ENCODE data around the gene COL7A1. TPM values are rescaled to one million over a fixed set of nuclear protein-coding genes. Genes with fewer than 3 reads are reported as not detected.

COL7A1 gene
- total and polyA plus RNA-seq, 2 of the 8 experiments (the other 6 are each of a cell fraction or from before 2014, with no cell fraction given): 10.7 to 13.9 TPM

DNA sequence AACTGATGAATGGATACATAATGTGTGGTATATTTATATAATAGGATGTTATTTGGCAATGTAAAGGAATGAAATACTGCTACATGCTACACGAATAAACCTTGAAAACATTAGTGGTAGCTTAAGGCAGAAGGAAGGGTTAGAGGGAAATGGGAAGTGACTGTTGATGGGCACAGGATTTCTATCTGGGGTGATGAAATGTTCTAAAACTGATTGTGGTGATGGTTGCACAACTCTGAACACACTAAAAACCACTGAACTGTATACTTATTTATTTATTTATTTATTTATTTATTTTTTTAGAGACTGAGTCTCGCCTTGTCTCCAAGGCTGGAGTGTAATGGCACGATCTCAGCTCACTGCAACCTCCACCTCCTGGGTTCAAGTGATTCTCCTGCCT lies 66.4 kb downstream of the COL7A1 start (continued):
- TF ChIP-seq, protein P1, sequence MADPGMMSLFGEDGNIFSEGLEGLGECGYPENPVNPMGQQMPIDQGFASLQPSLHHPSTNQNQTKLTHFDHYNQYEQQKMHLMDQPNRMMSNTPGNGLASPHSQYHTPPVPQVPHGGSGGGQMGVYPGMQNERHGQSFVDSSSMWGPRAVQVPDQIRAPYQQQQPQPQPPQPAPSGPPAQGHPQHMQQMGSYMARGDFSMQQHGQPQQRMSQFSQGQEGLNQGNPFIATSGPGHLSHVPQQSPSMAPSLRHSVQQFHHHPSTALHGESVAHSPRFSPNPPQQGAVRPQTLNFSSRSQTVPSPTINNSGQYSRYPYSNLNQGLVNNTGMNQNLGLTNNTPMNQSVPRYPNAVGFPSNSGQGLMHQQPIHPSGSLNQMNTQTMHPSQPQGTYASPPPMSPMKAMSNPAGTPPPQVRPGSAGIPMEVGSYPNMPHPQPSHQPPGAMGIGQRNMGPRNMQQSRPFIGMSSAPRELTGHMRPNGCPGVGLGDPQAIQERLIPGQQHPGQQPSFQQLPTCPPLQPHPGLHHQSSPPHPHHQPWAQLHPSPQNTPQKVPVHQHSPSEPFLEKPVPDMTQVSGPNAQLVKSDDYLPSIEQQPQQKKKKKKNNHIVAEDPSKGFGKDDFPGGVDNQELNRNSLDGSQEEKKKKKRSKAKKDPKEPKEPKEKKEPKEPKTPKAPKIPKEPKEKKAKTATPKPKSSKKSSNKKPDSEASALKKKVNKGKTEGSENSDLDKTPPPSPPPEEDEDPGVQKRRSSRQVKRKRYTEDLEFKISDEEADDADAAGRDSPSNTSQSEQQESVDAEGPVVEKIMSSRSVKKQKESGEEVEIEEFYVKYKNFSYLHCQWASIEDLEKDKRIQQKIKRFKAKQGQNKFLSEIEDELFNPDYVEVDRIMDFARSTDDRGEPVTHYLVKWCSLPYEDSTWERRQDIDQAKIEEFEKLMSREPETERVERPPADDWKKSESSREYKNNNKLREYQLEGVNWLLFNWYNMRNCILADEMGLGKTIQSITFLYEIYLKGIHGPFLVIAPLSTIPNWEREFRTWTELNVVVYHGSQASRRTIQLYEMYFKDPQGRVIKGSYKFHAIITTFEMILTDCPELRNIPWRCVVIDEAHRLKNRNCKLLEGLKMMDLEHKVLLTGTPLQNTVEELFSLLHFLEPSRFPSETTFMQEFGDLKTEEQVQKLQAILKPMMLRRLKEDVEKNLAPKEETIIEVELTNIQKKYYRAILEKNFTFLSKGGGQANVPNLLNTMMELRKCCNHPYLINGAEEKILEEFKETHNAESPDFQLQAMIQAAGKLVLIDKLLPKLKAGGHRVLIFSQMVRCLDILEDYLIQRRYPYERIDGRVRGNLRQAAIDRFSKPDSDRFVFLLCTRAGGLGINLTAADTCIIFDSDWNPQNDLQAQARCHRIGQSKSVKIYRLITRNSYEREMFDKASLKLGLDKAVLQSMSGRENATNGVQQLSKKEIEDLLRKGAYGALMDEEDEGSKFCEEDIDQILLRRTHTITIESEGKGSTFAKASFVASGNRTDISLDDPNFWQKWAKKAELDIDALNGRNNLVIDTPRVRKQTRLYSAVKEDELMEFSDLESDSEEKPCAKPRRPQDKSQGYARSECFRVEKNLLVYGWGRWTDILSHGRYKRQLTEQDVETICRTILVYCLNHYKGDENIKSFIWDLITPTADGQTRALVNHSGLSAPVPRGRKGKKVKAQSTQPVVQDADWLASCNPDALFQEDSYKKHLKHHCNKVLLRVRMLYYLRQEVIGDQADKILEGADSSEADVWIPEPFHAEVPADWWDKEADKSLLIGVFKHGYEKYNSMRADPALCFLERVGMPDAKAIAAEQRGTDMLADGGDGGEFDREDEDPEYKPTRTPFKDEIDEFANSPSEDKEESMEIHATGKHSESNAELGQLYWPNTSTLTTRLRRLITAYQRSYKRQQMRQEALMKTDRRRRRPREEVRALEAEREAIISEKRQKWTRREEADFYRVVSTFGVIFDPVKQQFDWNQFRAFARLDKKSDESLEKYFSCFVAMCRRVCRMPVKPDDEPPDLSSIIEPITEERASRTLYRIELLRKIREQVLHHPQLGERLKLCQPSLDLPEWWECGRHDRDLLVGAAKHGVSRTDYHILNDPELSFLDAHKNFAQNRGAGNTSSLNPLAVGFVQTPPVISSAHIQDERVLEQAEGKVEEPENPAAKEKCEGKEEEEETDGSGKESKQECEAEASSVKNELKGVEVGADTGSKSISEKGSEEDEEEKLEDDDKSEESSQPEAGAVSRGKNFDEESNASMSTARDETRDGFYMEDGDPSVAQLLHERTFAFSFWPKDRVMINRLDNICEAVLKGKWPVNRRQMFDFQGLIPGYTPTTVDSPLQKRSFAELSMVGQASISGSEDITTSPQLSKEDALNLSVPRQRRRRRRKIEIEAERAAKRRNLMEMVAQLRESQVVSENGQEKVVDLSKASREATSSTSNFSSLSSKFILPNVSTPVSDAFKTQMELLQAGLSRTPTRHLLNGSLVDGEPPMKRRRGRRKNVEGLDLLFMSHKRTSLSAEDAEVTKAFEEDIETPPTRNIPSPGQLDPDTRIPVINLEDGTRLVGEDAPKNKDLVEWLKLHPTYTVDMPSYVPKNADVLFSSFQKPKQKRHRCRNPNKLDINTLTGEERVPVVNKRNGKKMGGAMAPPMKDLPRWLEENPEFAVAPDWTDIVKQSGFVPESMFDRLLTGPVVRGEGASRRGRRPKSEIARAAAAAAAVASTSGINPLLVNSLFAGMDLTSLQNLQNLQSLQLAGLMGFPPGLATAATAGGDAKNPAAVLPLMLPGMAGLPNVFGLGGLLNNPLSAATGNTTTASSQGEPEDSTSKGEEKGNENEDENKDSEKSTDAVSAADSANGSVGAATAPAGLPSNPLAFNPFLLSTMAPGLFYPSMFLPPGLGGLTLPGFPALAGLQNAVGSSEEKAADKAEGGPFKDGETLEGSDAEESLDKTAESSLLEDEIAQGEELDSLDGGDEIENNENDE (IDR thresholded peaks at IDR 0.05; ENCODE audit: insufficient replicate concordance, low read length): no peak
- TF ChIP-seq SIN3A (conservative IDR thresholded peaks at IDR 0.05 in 1 of 2, IDR thresholded peaks at IDR 0.05 in 1 of 2; ENCODE audit: low read depth in 1 of 2, low read length in 2 of 2): no peak
- TF ChIP-seq GTF2F1 (IDR thresholded peaks at IDR 0.05; ENCODE audit: borderline replicate concordance, low read depth, low read length): no peak
- no peak for TF ChIP-seq TAF7 (optimal IDR thresholded peaks at IDR 0.05; ENCODE audit: borderline replicate concordance, low read depth, low read length)
- TF ChIP-seq TCF12 (IDR thresholded peaks at IDR 0.05; ENCODE audit: low read depth, low read length): no peak
- no peak for TF ChIP-seq EGR1 (IDR thresholded peaks at IDR 0.05; ENCODE audit: borderline replicate concordance, low read depth, low read length)
- TF ChIP-seq, protein P2, sequence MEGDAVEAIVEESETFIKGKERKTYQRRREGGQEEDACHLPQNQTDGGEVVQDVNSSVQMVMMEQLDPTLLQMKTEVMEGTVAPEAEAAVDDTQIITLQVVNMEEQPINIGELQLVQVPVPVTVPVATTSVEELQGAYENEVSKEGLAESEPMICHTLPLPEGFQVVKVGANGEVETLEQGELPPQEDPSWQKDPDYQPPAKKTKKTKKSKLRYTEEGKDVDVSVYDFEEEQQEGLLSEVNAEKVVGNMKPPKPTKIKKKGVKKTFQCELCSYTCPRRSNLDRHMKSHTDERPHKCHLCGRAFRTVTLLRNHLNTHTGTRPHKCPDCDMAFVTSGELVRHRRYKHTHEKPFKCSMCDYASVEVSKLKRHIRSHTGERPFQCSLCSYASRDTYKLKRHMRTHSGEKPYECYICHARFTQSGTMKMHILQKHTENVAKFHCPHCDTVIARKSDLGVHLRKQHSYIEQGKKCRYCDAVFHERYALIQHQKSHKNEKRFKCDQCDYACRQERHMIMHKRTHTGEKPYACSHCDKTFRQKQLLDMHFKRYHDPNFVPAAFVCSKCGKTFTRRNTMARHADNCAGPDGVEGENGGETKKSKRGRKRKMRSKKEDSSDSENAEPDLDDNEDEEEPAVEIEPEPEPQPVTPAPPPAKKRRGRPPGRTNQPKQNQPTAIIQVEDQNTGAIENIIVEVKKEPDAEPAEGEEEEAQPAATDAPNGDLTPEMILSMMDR (IDR thresholded peaks at IDR 0.05; ENCODE audit: control extremely low read depth in 1 of 3, insufficient read depth in 1 of 3, low read depth in 1 of 3, low read length in 3 of 3): no peak
- TF ChIP-seq SIX5 (IDR thresholded peaks at IDR 0.05; ENCODE audit: low read depth, low read length): no peak

Measured in H1 (cell line).